ENCODE measurements around the gene LRIG2. TPM values are rescaled to one million over a fixed set of nuclear protein-coding genes. Genes with fewer than 3 reads are reported as not detected.
A peak's percentile ranks its signal among the peaks of the same experiment; 100 is the strongest.

LRIG2 gene
- total RNA-seq, 1 experiment from 2014 or later, result 23.2 TPM

- Histone ChIP-seq H2BK15ac (ENCODE audit: low read depth, low read length) (no peak overlapping the region), H2BK120ac (ENCODE audit: low read depth, low read length, poor library complexity, severe bottlenecking) (no peak overlapping the region), H2BK20ac (ENCODE audit: low read depth, low read length, poor library complexity, severe bottlenecking) (no peak overlapping the region), H4K20me1 (ENCODE audit: control insufficient read depth, insufficient read depth, insufficient read length) (no peaks in the 10 kb centered on the region), H3K79me2 (ENCODE audit: insufficient read depth, low read length) (peaks cover 15% of the 10 kb centered on the region; the same call in 1 of the 2 replicates), H4K91ac (ENCODE audit: insufficient read length, low read depth, low read length) (no peak overlapping the region), H3K9ac (ENCODE audit: extremely low read depth, insufficient read length, low read length) (no peak overlapping the region), H3K23me2 (ENCODE audit: insufficient read length, low read depth, low read length, poor library complexity, severe bottlenecking) (no peaks in the 10 kb centered on the region), H3K18ac (ENCODE audit: insufficient read length, low read depth, low read length) (no peak overlapping the region), H3K79me1 (ENCODE audit: insufficient read depth, low read depth, low read length, poor library complexity, severe bottlenecking) (no peaks in the 10 kb centered on the region), H3K23ac (ENCODE audit: insufficient read length, low read depth, low read length) (no peak overlapping the region), H3K4me1 (ENCODE audit: insufficient read depth, low read length) (no peaks in the 10 kb centered on the region), H2BK12ac (ENCODE audit: insufficient read length, low read depth, low read length) (no peak overlapping the region), H2BK5ac (ENCODE audit: insufficient read length, low read length) (no peak overlapping the region), H3K27ac (ENCODE audit: insufficient read length, low read depth, low read length) (no peak overlapping the region), H2AK5ac (ENCODE audit: insufficient read length, low read length) (no peak overlapping the region), H3K9me3 (ENCODE audit: control insufficient read depth, low read depth, low read length) (no peaks in the 10 kb centered on the region), H3K14ac (ENCODE audit: insufficient read depth, low read length) (no peak overlapping the region), H3K4me2 (ENCODE audit: insufficient read depth, insufficient read length, low read length) (no peak overlapping the region), H4K8ac (replicated peaks; ENCODE audit: insufficient read length, low read depth, low read length) (no peak overlapping the region), H3T11ph (ENCODE audit: low read length) (no peak overlapping the region), H2AFZ (ENCODE audit: low read length) (no peak overlapping the region), H3K56ac (ENCODE audit: insufficient read length, low read depth, low read length) (no peak overlapping the region), H3K4ac (ENCODE audit: low read depth, low read length) (no peak overlapping the region), H4K5ac (ENCODE audit: insufficient read length, low read depth, low read length) (no peak overlapping the region), H3K27me3 (ENCODE audit: insufficient read depth, low read length) (no peaks in the 10 kb centered on the region)
- Mint-ChIP-seq H3K36me3 (ENCODE audit: insufficient read depth in 1 of 3, low read depth in 3 of 3) (peaks cover 13 to 35% (median 23%) of the 10 kb centered on the region in 3 experiments; a peak in 6 of 7 replicates), H3K4me1 (no peaks in the 10 kb centered on the region; a peak in 1 of 4 replicates), H3K4me3 (no peak overlapping the region), H3K27ac (peak overlapping the region in 1 of 3 experiments; percentile 49; a peak in 2 of 7 replicates), H3K27me3 (ENCODE audit: low read depth) (no peaks in the 10 kb centered on the region), H3K9me3 (no peaks in the 10 kb centered on the region; a peak in 2 of 5 replicates)
- TF ChIP-seq CTCF (conservative IDR thresholded peaks at IDR 0.05), result no peak
- WGBS (ENCODE audit: extremely low coverage, insufficient read length, low lambda C conversion rate), result no CpG with 5 or more reads among the region's 2 CpGs
- no peak for DNase-seq
Observed at GRCh38 chr1:113086541-113086940, 13.5 kb downstream of the LRIG2 start.
